ENCODE data around the gene CALCA.

The CALCA gene

DNA sequence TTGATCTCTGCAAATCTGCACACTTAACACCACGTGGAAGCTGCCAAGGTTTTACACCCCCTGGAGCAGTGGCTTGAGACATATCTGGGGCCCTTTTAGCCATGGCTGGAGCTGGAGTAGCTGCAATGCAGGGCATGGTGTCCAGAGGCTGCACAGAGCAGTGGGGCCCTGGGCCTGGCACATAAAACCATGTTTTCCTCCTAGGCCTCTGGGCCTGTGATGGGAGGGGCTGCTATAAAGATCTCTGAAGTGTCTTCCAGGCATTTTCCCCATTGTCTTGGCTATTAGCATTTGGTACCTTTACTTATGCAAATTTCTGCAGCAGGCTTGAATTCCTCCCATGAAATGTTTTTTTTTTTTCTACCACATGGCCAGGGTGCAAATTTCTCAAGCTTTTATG lies 33.2 kb downstream of the CALCA start:
- no peak for DNase-seq

DNA sequence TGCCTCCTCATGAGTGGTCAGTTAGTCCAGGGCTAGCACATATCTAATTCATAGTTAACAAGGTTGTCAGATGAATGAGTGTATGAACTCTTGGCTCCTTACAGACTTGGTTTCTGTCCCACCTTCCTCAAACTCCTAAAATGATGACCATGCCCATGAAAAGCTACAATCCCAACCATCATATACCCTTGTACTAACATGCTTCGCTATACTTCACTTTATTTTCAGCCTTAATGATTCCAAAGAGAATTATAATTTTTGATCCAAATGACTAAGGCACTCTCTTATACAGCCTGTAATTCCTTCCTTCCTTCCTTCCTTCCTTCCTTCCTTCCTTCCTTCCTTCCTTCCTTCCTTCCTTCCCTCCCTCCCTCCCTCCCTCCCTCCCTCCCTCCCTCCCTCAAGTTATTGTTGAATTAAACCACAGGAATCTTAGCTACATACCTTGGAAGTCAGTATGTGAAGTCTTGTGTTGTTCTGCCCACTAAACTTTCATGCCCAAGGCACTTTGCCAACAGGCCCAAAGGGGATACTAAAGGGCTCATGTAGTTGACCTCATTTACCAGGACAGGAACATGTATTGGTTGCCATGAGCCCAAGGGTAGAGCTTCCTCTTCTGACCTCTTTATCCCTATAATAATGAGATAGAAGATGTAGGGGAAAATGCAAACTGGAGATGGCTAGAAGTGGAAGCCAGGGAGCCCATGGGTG lies 37.4 kb downstream of the CALCA start:
- DNase-seq = no peak

DNA sequence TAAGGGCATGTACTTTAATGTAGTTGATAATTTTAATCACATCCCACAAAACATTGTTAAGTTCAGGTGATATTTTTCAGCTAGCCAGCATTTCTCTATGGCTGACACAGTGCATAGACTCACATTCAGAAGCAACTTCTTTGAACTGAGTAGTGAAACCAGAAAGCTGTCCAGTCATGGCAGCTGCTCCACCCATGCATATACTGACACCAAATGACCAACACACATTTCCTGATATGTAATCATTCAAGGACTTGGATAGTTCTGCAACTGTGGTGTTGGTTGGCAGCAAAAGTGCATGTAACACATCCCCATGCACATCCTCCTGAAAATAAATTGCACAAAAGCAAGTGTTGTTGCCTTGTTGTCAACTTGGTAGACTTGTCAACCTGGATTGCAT lies 39.7 kb downstream of the CALCA start:
- DNase-seq = no peak

DNA sequence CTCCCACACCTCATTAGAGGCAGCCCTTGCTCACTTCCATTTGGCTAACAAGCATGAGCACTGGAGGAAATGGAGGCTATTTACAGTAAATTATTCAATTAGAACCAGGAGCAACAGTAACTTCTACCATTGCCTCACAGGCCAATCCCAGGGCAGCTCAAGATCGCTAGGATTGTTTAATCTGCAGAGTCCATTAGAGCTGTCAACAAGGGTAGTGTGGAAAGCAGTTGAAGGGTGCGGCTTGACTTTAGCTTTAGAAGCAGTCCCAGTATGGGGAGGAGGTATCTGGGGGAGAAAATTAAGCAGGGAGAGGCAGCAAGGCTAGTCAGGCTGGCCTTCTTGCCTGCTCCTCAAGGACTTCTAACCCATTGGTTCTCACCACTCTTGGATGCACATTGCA lies 41.8 kb downstream of the CALCA start:
- no peak for DNase-seq

DNA sequence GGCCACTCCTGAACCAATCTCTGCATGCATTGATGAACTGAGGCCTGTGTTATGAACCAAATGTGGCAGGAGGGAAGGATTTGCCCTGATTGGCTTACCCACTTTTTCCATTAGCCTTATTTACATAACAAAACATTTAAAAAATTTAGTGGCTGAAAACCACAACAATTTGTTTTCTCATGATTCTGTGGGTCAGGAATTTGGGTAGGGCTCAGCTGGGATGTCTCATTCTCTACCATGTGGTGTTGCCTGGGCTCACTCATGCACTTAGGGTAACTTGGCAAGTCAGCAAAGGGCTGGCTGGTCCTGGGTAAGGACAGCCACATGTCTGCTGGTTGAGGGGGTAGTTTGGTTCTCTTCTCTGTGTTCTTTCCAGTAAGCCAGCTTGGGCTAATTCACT lies 45.0 kb downstream of the CALCA start:
- no peak for DNase-seq

DNA sequence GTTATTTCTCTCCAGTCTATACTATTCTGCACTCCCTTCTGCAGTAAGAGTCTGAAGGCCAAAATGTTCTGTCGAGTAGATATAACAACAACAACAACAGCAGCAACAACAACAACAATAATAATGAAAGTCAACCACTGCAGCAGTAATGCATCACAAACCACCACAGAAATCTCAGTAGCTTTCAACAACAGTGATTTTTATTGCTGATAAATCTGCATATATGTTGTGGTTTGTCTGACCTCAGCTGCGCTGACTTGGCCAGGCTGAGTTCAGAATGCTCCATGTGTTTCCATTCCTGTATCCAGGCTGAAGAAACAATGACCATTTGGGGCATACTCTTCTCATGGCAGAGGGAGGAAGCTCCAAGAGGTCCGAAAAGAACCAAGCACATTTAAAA lies 47.8 kb downstream of the CALCA start:
- DNase-seq = no peak
